UCSD-AML1 (cell line): ENCODE data around the gene FXN.
"Not testable (repeated sequence)": the region's sequence is repeated elsewhere in the genome, so short reads cannot be mapped to it uniquely, and the experiment has no call there.

Experiments used
- DNase-seq: peaks from one replicate; lab custom pipeline; 2025; ENCODE audit not compliant: unreplicated experiment; lab: John Stamatoyannopoulos, UW

FXN gene

GRCh38 chr9:69023650-69024049, 11.9 kb upstream of the FXN start:
- DNase-seq = no peak

- DNase-seq = no peak
Observed at GRCh38 chr9:69027355-69028097, 8.0 kb upstream of the FXN start.

DNA sequence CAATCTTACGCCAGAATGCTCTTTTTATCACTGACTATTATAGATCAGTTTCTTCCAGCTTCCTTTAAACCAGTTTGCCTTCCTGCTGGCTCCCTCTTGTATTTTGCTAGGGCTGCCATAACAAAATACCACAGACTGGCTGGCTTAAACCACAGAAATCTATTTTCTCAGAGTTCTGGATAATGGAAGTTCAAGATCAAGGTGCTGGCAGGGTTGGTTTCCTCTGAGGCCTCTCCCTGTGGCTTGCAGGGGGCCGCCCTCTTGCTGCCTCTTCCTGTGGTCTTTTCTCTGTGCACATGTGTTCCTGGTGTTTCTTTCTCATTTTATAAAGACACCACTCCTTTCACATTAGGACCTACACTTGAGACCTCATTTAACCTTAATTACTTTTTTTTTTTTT, 6.8 kb upstream of the FXN start:
- DNase-seq = peak; percentile 77

DNA sequence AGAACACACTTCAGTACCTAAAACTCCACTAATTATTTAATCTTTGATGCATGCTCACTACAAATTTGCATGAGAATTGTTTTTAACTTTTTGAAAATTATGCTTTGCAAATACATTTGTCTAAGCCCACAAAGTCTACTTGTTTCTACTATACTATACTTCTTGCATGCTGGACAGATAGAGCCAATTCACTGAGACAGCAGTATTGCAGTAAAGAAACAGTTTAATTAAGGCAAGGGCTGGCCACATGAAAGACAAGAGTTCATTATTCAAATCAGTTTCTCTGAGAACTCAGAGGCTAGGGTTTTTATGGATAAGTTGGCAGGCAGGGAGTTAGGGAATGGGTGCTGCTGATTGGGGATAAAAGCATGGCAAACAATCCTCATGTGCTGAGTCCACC, 6.0 kb upstream of the FXN start:
- DNase-seq = no peak

- no peak for DNase-seq
Observed at GRCh38 chr9:69030851-69031645, 4.5 kb upstream of the FXN start.

- no peak for DNase-seq
Observed at GRCh38 chr9:69034071-69034470, 1.5 kb upstream of the FXN start.

DNA sequence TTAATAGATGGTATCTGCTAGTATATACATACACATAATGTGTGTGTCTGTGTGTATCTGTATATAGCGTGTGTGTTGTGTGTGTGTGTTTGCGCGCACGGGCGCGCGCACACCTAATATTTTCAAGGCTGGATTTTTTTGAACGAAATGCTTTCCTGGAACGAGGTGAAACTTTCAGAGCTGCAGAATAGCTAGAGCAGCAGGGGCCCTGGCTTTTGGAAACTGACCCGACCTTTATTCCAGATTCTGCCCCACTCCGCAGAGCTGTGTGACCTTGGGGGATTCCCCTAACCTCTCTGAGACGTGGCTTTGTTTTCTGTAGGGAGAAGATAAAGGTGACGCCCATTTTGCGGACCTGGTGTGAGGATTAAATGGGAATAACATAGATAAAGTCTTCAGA, 757 bp downstream of the FXN start:
- no peak for DNase-seq

DNA sequence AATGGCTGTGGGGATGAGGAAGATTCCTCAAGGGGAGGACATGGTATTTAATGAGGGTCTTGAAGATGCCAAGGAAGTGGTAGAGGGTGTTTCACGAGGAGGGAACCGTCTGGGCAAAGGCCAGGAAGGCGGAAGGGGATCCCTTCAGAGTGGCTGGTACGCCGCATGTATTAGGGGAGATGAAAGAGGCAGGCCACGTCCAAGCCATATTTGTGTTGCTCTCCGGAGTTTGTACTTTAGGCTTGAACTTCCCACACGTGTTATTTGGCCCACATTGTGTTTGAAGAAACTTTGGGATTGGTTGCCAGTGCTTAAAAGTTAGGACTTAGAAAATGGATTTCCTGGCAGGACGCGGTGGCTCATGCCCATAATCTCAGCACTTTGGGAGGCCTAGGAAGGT, 1.2 kb downstream of the FXN start:
- no peak for DNase-seq

GRCh38 chr9:69040646-69041045, 5.1 kb downstream of the FXN start:
- DNase-seq = no peak

DNA sequence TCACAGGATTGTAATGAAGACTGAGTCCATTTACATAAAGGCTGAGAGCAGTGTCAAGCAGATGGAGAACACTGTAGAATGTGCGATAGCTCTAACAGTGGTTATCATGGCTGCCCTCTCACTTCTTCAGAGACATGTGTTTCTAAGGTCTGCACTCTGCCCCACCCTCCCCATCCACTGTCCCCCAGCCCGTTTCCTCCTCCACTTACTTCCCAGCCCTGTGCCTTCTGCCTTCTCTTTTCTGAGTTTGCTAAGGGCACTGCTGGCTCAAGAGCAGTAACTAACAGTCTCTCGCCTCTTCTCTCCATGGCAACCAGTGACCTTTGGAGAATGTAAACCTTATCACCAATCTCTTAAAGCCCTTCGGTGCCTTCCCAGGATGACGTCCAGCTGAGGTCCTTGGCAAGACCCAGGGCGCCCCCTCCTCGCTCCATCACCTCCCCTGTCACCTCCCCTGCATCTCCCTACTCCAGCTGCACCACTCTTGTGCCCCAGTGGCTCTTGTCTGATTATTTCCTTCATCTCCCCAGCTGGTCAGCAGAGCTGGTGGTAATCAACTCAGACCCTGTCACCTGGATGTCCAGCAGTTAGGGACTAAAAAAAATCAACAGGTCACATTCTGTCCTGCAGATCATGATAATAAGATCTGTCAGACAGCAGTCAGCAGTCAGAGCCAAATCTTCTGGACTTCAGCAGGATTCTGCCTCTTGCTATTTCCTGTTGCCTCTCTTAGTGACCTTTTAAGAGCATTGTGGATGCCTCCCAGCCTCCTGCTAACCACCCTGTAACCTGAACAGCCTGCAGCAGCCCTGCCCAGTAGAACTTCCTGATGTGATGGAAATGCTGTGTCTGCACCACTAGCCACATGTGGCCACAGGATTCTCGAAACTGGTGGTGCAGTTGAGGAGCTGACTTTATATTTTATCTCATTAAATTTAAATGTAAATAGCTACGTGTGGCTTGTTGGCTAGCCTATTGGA, 9.0 kb downstream of the FXN start:
- DNase-seq = peak; percentile 44

DNA sequence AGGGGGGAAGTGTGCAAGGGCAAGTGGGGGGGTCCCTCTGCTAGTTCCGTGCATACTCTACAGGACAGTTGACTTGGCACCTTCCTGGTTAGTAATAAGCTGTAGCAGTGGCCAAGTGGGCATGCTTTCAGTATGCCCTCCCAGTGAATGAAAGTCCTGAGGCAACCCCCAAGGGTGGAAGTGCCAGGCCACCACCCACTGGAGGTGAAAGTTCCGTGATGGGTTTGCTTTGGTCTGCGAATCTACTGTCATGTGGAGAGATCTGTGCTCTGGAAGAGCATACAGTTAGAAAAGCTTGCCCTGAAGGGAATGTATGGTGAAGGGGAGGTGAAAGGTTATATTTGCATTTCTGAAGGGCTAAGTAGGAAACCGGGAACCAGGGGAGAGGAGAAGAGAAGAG, 10.3 kb downstream of the FXN start:
- no peak for DNase-seq

DNA sequence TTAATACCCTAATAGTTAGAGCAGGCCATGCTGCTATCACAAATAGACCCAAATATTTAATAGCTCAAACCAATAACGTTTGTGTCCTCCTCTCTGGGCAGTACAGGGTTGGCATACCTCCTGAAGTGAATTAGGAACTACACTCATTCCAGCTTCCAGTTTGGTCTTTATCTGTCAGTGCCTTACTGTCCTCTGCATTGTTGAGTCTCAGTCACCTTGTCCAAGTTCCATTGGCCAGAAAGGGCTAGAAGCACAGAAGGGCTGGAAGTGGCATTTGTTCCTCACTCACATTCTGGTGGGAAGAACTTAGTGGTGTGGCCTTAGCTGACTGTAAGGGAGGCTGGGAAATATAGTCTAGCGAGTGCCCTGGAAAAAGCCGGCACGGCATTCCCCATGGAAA, 11.2 kb downstream of the FXN start:
- no peak for DNase-seq

DNA sequence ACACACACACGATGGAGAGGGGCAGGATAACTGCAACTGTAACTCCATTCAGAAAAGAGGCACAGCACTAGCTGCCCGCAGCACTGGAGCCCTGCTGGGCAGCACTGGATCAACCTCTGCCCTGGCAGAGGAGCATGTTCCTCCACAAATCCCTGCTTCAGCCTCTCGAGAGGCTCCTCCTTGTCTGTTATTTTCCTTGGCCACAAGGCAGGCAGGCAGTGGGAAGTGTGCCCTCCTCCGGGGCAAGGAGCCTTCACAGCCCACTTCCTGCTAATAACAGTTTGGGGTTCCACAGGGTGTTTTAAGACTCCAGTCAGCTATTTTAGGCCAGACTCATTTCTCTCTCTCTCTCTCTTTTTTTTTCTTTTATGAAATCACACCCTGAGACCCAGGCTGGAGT, 11.8 kb downstream of the FXN start:
- DNase-seq = peak; percentile 37

DNA sequence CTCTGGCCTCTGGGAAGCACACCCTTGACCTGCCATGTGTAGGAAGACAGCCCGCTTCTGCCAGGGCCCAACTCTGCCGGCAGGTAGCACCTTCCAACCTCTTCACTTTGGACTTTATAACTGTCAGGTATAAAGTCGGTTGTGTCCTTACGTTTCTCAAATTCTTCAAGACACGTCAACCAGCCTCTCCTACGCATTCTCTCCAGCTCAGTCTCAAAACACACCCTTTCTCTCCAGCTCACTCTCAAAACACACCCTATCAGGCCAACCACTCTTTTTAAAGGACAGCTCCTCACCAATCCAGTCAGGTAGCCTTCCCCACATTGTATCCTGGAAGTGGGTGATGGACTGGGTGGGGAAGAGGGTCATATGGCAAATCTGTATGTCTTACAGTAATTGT, 13.5 kb downstream of the FXN start:
- no peak for DNase-seq

DNA sequence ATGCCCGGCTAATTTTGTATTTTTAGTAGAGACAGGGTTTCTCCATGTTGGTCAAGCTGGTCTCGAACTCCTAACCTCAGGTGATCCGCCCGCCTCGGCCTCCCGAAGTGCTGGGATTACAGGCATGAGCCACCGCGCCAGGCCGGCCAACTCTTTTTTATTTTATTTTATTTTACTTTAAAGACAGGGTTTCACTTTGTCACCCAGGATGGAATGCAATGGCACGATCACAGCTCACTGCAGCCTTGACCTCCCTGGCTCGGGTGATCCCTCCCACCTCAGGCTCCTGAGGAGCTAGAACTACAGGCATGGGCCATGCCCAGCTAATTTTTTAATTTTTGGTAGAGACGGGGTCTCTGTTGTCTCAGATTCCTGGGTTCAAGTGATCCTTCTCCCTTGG, 15.4 kb downstream of the FXN start:
- DNase-seq = not testable (repeated sequence)

GRCh38 chr9:69054989-69055388, 19.4 kb downstream of the FXN start:
- DNase-seq = no peak

DNA sequence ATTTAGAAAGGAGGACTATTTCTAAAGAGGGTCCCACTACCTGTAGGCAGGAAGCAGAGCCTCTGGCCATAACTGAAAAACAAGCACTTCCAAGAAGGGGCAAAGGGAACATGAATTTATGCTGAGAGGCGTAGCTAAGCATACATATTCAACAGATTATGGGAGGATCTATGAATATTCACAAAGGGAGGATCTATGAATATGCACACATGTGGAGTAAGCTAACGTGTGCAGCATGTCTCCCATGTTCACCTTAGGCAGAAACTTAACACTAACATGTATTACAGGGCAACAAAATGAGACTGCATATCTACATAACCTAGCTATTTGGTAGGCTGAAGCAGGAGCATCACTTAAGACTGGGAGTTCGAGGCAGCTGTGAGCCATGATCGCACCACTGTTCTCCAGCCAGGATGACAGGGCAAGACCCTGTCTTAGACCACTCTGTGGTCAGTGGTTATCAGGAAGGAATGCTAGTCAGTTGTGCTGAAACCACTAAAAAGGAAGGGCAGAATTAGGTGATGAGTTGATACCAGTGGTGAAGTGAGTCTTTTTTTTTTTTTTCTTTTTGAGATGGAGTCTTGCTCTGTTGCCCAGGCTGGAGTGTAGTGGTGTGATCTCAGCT, 20.8 kb downstream of the FXN start:
- DNase-seq = no peak

GRCh38 chr9:69058101-69058500, 22.5 kb downstream of the FXN start:
- DNase-seq = no peak

GRCh38 chr9:69060766-69061165, 25.2 kb downstream of the FXN start:
- peak; percentile 26 for DNase-seq

DNA sequence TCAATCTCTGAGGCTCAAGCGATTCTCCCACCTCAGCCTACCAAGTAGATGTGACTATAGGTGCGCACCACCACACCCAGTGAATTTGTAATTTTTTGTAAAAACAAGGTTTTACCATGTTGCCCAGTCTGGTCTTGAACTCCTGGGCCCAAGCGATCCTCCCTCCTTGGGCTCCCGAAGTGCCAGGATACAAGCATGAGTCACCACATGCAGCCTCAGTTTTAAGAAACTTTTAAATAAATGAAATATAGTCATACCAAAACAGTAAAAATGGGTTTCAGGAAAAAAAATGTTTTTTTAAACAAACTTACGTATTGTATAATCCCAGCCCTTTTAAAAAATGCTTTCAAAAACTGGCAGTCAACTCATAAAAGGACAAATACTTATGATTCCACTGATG, 26.6 kb downstream of the FXN start:
- DNase-seq = no peak

- DNase-seq = no peak
Observed at GRCh38 chr9:69063839-69064238, 28.3 kb downstream of the FXN start.
